NB4 (cell line): ENCODE measurements around the gene KLHL17.
"Not testable (repeated sequence)": the region's sequence is repeated elsewhere in the genome, so short reads cannot be mapped to it uniquely, and the experiment has no call there.

Experiments
- DNase-seq: peaks from one replicate; pipeline ENCODE4 v3.0.0; 2010; ENCODE audit warnings: low read depth
- H3K4me3 ChIP-seq: one replicate; pipeline ENCODE4 v1.5.1; 2011; ENCODE audit warnings: mild to moderate bottlenecking, low read depth, low read length, moderate library complexity
- CTCF ChIP-seq: IDR thresholded peaks from one replicate; pipeline ENCODE4 v1.5.1; 2012; ENCODE audit warnings: low read depth, low read length
- MAX ChIP-seq: IDR thresholded peaks from 2 replicates; pipeline ENCODE4 v1.6.1; 2011; ENCODE audit warnings: low read depth, low read length
- MYC ChIP-seq: IDR thresholded peaks from 2 replicates; pipeline ENCODE4 v1.6.1; 2011; ENCODE audit warnings: low read depth, low read length
- POLR2A ChIP-seq: IDR thresholded peaks from 2 replicates; pipeline ENCODE4 v1.6.1; 2011; ENCODE audit warnings: mild to moderate bottlenecking; ENCODE audit not compliant: insufficient read length; ENCODE audit errors: extremely low read depth

Gene KLHL17

DNA sequence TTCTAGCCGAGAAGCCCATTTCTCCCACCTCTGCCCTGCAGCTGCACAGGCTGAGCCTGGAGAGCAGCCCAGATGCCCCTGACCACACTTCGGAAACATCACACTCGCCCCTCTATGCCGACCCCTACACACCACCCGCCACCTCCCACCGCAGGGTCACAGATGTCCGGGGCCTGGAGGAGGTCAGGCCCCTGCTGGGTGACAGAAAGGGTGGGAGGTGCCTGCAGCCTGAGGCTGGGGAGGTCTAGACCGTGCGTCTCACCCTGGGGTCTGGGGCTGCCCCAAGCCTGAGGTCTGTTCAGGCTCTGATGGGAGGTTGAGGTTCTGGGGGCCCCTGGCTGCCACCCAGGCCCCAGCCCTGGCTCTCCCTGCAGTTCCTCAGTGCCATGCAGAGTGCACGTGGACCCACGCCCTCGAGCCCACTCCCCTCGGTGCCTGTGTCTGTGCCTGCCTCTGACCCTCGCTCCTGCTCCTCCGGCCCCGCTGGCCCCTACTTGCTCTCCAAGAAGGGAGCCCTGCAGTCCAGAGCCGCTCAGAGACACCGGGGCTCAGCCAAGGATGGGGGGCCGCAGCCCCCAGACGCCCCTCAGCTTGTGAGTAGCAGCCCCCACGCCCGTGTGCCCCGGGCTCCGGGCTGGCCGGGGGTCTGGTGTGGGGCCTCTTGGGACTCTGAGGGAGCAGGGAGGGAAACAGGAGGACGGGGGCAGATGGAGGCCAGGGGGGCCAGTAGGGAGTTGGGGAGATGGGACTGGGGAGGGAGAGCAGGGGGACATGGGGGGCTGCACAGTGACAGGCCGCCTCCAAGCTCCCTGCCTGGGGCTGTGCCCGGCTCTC lies 13.3 kb downstream of the KLHL17 start:
- DNase-seq: no peak
- no peak overlapping the region for H3K4me3 ChIP-seq
- TF ChIP-seq POLR2A (no peak), MAX (no peak), MYC (no peak)

- TF ChIP-seq MYC: no peak
- no peak for TF ChIP-seq POLR2A
- TF ChIP-seq MAX: no peak
- TF ChIP-seq CTCF: no peak
- no peak overlapping the region for H3K4me3 ChIP-seq
- no peak for DNase-seq
These were observed 13.9 kb downstream of the KLHL17 start for GRCh38 chr1:974293-974640.

- TF ChIP-seq POLR2A (no peak), MYC (no peak), CTCF (no peak), MAX (no peak)
- DNase-seq: no peak
- no peak overlapping the region for H3K4me3 ChIP-seq
These were observed 14.4 kb downstream of the KLHL17 start for GRCh38 chr1:974687-975328.

GRCh38 chr1:975365-975764 lies 15.0 kb downstream of the KLHL17 start:
- no peak for DNase-seq
- no peak overlapping the region for H3K4me3 ChIP-seq
- TF ChIP-seq POLR2A (no peak), MAX (no peak), MYC (no peak), CTCF (no peak)

DNA sequence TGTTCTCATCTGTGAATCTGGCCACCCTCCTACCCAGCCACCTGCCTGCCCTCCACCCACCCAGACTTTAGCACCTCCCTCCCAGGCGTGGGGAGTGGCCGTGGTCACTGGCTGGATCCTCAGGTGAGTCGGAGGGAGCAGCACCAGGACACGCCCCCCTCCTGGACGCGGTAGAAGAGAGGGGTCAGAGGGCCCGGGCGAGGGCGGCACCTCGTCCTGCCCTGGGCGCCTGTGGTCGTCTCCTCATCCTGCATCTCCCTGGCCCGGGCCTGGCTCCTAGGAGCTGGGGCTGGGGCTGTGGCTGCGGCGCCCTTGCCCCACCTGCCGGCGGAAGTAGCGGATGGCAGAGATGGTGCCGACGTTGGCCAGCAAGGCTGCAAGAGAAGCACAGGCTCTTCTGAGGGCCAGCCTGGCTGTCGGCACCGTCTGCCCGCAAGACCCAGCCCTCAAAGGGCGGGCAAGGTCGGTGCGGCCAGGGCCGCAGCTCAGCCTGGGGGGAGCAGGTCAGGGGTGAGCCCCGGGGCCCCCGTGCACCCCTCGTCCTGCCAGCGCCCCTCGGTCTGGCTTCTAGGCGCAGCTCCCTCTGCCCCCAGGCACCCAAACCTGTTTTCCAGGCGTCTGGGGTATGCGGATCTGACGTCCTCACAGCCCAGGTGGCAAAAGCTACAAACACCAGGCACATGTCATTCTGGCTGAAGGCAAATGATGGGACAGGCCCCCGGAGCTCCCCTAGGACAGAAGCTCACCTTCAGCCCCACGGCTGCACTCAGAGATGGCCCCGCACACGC lies 15.7 kb downstream of the KLHL17 start:
- no peak for TF ChIP-seq MAX
- TF ChIP-seq MYC: no peak
- TF ChIP-seq POLR2A: no peak
- TF ChIP-seq CTCF: peak; percentile 60
- H3K4me3 ChIP-seq: no peak overlapping the region
- peak; percentile 84 for DNase-seq

- DNase-seq, H3K4me3 ChIP-seq: not testable (repeated sequence)
These were observed 16.4 kb downstream of the KLHL17 start for GRCh38 chr1:976791-977190.
